Activated T-cell treated with anti-CD3 and anti-CD28 coated beads, Interleukin-2, amount 50 U/mL, for 4 hours (primary cell): ENCODE measurements around the gene CSNK1A1. TPM values are rescaled to one million over a fixed set of nuclear protein-coding genes. Genes with fewer than 3 reads are reported as not detected.
"Not testable (repeated sequence)": the region's sequence is repeated elsewhere in the genome, so short reads cannot be mapped to it uniquely, and the experiment has no call there.

ENCODE experiments used
- ATAC-seq, 2 donors: fragments of 200-7000 bp; cut with Tn5 transposase; one replicate each; pipeline ENCODE4 v1.10.0; 2021
- DNase-seq: peaks from one replicate; pipeline ENCODE4 v3.0.0-alpha.2; 2020
- H3K27me3 Mint-ChIP-seq: one replicate; pipeline ENCODE4 v1.8.0; 2021; ENCODE audit warnings: low read depth, mixed read lengths
- H3K36me3 Mint-ChIP-seq: one replicate; pipeline ENCODE4 v1.8.0; 2022; ENCODE audit warnings: mixed read lengths; ENCODE audit not compliant: insufficient read depth
- H3K4me1 Mint-ChIP-seq: one replicate; pipeline ENCODE4 v1.8.0; 2021; ENCODE audit warnings: low read depth, mixed read lengths
- H3K4me3 Mint-ChIP-seq: one replicate; pipeline ENCODE4 v1.8.0; 2021; ENCODE audit warnings: mild to moderate bottlenecking, moderate library complexity, mixed read lengths
- H3K9me3 Mint-ChIP-seq: one replicate; pipeline ENCODE4 v1.8.0; 2021; ENCODE audit warnings: mixed read lengths
- total RNA-seq, 3 donors: library from RNA; stranded (reverse); gene quantifications; one replicate each; pipeline ENCODE4 v1.2.1, GENCODE V29; 2021

CSNK1A1 gene
- total RNA-seq, 3 donors from 2014 or later: 200 to 222 (median 212) TPM

- ATAC-seq (no peak), DNase-seq (no peak)
- Mint-ChIP-seq H3K4me3 (peak overlapping the region; percentile 16), H3K9me3 (no peaks in the 10 kb centered on the region), H3K36me3 (peaks cover 22% of the 10 kb centered on the region), H3K27me3 (no peaks in the 10 kb centered on the region), H3K4me1 (peaks cover 18% of the 10 kb centered on the region)
Observed at GRCh38 chr5:149552553-149553160, 1.4 kb upstream of the CSNK1A1 start.

- Mint-ChIP-seq H3K9me3 (no peaks in the 10 kb centered on the region), H3K4me3 (peak overlapping the region; percentile 99), H3K36me3 (peaks cover 26% of the 10 kb centered on the region), H3K4me1 (peaks cover 24% of the 10 kb centered on the region), H3K27me3 (no peaks in the 10 kb centered on the region)
- no peak for DNase-seq
- ATAC-seq: no peak
Observed at GRCh38 chr5:149552038-149552494, 827 bp upstream of the CSNK1A1 start.

GRCh38 chr5:149550594-149551226, 529 bp downstream of the CSNK1A1 start:
- no peaks in the 10 kb centered on the region for H3K9me3 Mint-ChIP-seq
- H3K27me3 Mint-ChIP-seq: no peaks in the 10 kb centered on the region
- H3K4me1 Mint-ChIP-seq: peaks cover 37% of the 10 kb centered on the region
- DNase-seq (no peak), ATAC-seq (peak; percentile 4 to 6)
- peak overlapping the region; percentile 99 for H3K4me3 Mint-ChIP-seq
- H3K36me3 Mint-ChIP-seq: peaks cover 37% of the 10 kb centered on the region

- H3K36me3 Mint-ChIP-seq: peaks cover 40% of the 10 kb centered on the region
- no peaks in the 10 kb centered on the region for H3K9me3 Mint-ChIP-seq
- H3K4me1 Mint-ChIP-seq: peaks cover 41% of the 10 kb centered on the region
- DNase-seq (no peak), ATAC-seq (no peak)
- H3K27me3 Mint-ChIP-seq: no peaks in the 10 kb centered on the region
- peak overlapping the region; percentile 99 for H3K4me3 Mint-ChIP-seq
Observed at GRCh38 chr5:149550268-149550583, 1.0 kb downstream of the CSNK1A1 start.

GRCh38 chr5:149549461-149550267, 1.6 kb downstream of the CSNK1A1 start:
- no peaks in the 10 kb centered on the region for H3K27me3 Mint-ChIP-seq
- H3K36me3 Mint-ChIP-seq: peaks cover 40% of the 10 kb centered on the region
- ATAC-seq: peak in 1 of 2 donors; percentile 4
- no peaks in the 10 kb centered on the region for H3K9me3 Mint-ChIP-seq
- peaks cover 46% of the 10 kb centered on the region for H3K4me1 Mint-ChIP-seq
- H3K4me3 Mint-ChIP-seq: peak overlapping the region; percentile 99
- peak; percentile 9 for DNase-seq

GRCh38 chr5:149546974-149547373, 4.3 kb downstream of the CSNK1A1 start:
- no peak for ATAC-seq
- Mint-ChIP-seq H3K4me3 (peak overlapping the region; percentile 65), H3K9me3 (no peaks in the 10 kb centered on the region), H3K4me1 (peaks cover 60% of the 10 kb centered on the region), H3K36me3 (peaks cover 47% of the 10 kb centered on the region), H3K27me3 (no peaks in the 10 kb centered on the region)
- no peak for DNase-seq

GRCh38 chr5:149545327-149545726, 5.9 kb downstream of the CSNK1A1 start:
- Mint-ChIP-seq H3K9me3 (no peaks in the 10 kb centered on the region), H3K36me3 (peaks cover 47% of the 10 kb centered on the region), H3K4me1 (peaks cover 67% of the 10 kb centered on the region), H3K27me3 (no peaks in the 10 kb centered on the region), H3K4me3 (no peak overlapping the region)
- ATAC-seq (no peak), DNase-seq (no peak)

GRCh38 chr5:149544028-149544420, 7.2 kb downstream of the CSNK1A1 start:
- Mint-ChIP-seq H3K4me3 (no peak overlapping the region), H3K36me3 (peaks cover 37% of the 10 kb centered on the region), H3K4me1 (peaks cover 74% of the 10 kb centered on the region)

GRCh38 chr5:149543361-149544027, 7.7 kb downstream of the CSNK1A1 start:
- Mint-ChIP-seq H3K9me3 (no peaks in the 10 kb centered on the region), H3K4me1 (peaks cover 70% of the 10 kb centered on the region), H3K4me3 (no peak overlapping the region), H3K27me3 (no peaks in the 10 kb centered on the region), H3K36me3 (peaks cover 33% of the 10 kb centered on the region)
- no peak for ATAC-seq
- DNase-seq: no peak

More at GRCh38 chr5:149544028-149544420, 7.2 kb downstream of the CSNK1A1 start:
- no peaks in the 10 kb centered on the region for H3K27me3 Mint-ChIP-seq
- H3K9me3 Mint-ChIP-seq: no peaks in the 10 kb centered on the region
- DNase-seq: no peak
- no peak for ATAC-seq

GRCh38 chr5:149541893-149542292, 9.3 kb downstream of the CSNK1A1 start:
- peaks cover 29% of the 10 kb centered on the region for H3K36me3 Mint-ChIP-seq
- no peaks in the 10 kb centered on the region for H3K9me3 Mint-ChIP-seq
- H3K4me1 Mint-ChIP-seq: peaks cover 64% of the 10 kb centered on the region
- ATAC-seq (no peak), DNase-seq (no peak)
- no peaks in the 10 kb centered on the region for H3K27me3 Mint-ChIP-seq
- H3K4me3 Mint-ChIP-seq: no peak overlapping the region

- DNase-seq (no peak), ATAC-seq (peak; percentile 10 to 55)
- Mint-ChIP-seq H3K27me3 (no peaks in the 10 kb centered on the region), H3K4me3 (peak overlapping the region; percentile 55), H3K36me3 (peaks cover 20% of the 10 kb centered on the region), H3K9me3 (no peaks in the 10 kb centered on the region), H3K4me1 (peaks cover 61% of the 10 kb centered on the region)
Observed at GRCh38 chr5:149540089-149540488, 11.2 kb downstream of the CSNK1A1 start.

- DNase-seq (no peak), ATAC-seq (no peak)
- Mint-ChIP-seq H3K27me3 (no peaks in the 10 kb centered on the region), H3K4me1 (peaks cover 67% of the 10 kb centered on the region), H3K4me3 (no peak overlapping the region), H3K9me3 (no peaks in the 10 kb centered on the region), H3K36me3 (peaks cover 30% of the 10 kb centered on the region)
Observed at GRCh38 chr5:149537374-149537975, 13.8 kb downstream of the CSNK1A1 start.

GRCh38 chr5:149535787-149536186, 15.5 kb downstream of the CSNK1A1 start:
- peaks cover 71% of the 10 kb centered on the region for H3K4me1 Mint-ChIP-seq
- H3K9me3 Mint-ChIP-seq, ATAC-seq, H3K27me3 Mint-ChIP-seq, H3K4me3 Mint-ChIP-seq, DNase-seq: not testable (repeated sequence)
- H3K36me3 Mint-ChIP-seq: peaks cover 25% of the 10 kb centered on the region

- Mint-ChIP-seq H3K36me3 (peaks cover 26% of the 10 kb centered on the region), H3K27me3 (no peaks in the 10 kb centered on the region), H3K4me1 (peaks cover 83% of the 10 kb centered on the region), H3K9me3 (no peaks in the 10 kb centered on the region), H3K4me3 (no peak overlapping the region)
- no peak for DNase-seq
- no peak for ATAC-seq
Observed at GRCh38 chr5:149532413-149532812, 18.8 kb downstream of the CSNK1A1 start.
